Jurkat, Clone E6-1 (cell line): ENCODE data around the gene HPCAL1.

Source experiments
- DNase-seq: peaks from one replicate; pipeline ENCODE4 v3.0.0-alpha.2; 2011; ENCODE audit warnings: low read depth, low spot score
- H3K4me3 ChIP-seq: 2 replicates; pipeline ENCODE4 v1.5.1; 2011; ENCODE audit warnings: mild to moderate bottlenecking, low read length, control low read depth, moderate library complexity

The HPCAL1 gene

GRCh38 chr2:10267551-10268465 is 34.9 kb upstream of the HPCAL1 start:
- no peak for DNase-seq
- H3K4me3 ChIP-seq = no peak overlapping the region

- DNase-seq = no peak
- H3K4me3 ChIP-seq = no peak overlapping the region
Observed at GRCh38 chr2:10269291-10269690, 33.4 kb upstream of the HPCAL1 start.

DNA sequence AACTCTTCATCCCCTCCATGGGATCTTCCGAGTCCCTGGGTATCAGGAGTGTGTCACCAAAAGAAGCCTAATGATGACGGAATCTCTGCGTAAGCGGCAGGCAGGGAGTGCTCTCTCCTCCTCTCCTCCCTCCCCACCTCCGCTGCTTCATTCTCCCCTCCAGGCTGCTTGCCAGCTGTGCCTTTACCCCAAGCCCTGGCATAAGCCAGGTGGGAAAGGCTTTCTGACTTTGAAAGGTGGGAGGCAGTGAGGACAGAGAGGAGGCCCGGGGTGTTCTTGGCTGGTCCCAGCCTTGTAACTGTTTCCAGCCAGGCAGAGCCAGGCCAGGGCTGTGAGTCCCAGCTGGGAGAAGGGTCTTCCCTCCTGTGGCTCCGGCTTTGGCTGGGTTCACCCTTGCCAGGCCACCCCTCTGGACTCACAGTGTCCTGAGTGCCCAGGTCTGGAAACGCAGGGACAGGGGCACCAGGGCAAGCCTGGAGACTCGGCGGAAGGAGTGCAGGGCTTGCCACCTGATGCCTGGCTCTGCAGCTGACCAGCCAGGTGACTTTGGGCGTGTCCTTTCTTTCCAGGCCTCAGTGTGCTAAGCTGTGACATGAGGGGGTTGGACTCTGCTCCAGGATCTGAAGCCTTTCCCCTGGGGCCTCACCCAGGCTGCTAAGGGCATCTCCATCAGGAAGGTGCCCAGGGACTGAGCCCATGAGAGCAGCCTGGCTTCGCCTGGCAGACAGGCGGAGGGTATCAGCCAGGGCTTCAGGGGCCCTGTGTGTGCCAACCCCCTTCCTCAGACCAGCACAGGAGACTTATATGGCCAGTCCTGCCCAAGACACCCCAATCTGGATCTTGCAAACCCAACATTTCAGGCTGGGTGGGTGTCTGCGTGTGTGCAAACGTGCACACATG is 32.7 kb upstream of the HPCAL1 start:
- no peak overlapping the region for H3K4me3 ChIP-seq
- no peak for DNase-seq

DNA sequence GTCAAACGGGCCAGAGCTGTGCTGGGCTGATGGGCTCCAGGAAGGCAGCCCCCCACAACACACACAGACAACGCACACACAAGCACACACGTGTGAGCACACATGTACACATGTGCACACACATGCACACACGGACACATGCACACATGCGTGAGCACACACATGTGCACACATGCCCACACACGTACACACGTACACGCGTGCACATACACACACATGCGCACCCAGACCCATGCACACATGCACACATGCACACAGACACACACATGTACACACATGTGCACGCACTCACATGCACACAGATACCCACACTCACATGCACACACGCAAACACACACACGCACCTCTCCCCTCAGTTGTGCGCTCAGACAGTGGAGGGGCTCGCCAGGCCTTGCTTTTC is 31.2 kb upstream of the HPCAL1 start:
- no peak for DNase-seq
- no peak overlapping the region for H3K4me3 ChIP-seq

DNA sequence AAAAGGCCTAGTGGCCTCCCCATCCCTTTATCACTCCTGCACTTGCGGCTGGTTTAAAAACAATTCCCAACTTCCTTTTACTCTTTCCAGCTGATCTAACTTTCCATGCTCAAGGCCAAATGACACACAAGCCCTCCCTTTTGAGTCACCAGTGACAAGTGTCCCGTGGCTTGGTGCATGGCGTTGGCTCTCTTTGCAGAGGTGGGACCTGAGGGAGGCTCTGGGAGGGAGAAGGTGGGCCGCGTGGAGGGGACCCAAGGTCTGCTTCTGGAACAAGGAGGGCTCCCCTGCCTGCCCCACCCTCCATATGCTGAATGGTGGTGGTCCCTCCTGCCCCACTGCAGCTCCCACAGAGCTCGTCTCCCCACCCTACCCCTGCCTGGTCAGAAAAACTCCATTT is 30.8 kb upstream of the HPCAL1 start:
- DNase-seq = no peak
- H3K4me3 ChIP-seq = no peak overlapping the region

DNA sequence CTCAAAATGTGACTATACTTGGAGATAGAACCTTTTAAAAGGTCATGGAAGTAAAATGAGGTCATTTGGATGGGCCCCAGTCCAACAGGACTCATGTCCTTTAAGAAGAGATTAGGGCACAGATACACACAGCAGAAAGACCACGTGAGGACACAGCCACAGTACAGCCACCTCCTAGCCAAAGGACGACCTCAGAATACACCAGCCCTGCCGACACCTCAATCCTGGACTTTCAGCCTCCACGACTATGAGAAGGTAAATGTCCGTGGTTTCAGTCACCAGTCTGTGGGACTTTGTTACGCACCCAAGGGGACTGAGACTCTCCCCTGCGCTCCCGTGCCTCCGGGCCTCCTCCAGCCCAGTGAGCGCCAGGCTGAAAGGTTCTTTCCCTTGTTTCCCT is 30.2 kb upstream of the HPCAL1 start:
- no peak for DNase-seq
- no peak overlapping the region for H3K4me3 ChIP-seq

DNA sequence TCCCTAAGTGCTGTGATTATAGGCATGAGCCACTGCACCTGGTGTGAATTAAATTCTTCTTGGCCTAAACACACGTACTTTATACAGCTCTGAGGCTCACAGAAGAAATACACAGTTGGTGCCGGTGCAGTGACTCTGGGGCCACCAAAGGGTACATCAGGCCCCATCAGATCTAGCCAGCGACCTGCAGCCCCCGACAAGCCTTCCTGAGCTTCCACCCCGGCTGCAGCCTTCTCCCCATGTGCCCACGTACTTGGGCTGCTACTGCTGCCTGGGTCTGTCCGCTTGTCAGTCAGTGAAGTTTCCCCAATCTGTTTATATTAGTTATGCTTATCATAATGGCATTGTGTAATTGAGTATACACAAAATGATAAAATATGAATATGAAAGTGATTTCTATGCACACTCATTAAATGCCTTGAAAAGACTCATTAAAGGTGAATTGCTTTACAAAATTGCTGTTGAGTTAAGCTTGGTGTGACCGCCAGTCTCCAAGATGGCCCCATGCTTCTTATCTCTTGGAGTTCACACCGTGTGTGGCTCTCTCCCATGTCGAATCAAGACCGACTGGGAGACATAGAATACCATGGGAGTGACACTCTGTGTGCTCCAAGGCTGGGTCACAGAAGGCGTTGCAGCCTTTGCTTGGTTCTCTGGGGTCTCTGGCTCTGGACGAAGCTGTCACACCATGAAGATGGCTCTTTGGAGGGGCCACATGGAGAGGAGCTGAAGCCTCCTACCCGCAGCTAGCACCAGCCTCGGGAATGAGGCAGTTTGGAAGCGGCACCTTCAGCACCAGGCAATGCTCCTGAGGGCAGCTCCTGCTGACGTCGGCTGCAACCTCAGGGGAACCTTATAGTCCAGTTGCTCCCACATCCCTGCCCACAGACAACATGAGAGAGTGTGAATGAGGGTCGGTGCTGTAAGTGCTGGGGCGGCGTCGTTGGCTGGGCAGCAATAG is 29.2 kb upstream of the HPCAL1 start:
- no peak for DNase-seq
- H3K4me3 ChIP-seq = no peak overlapping the region

DNA sequence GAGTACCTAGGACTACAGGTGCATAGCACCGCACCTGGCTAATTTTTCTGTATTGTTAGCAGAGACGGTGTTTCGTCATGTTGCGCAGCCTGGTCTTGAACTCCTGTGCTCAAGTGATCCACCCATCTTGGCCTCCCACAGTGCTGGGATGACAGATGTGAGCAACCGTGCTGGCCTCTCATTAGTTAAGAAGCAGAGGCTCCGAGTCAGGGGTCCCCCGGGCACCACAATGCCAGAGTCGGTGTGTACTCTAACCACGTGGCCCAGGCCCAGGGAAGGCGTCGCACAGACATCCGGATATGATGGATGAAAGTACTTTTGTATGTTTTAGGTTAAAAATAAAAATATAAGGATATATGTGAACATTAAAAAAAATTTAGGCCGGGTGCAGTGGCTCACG is 28.3 kb upstream of the HPCAL1 start:
- DNase-seq = no peak
- H3K4me3 ChIP-seq = no peak overlapping the region

DNA sequence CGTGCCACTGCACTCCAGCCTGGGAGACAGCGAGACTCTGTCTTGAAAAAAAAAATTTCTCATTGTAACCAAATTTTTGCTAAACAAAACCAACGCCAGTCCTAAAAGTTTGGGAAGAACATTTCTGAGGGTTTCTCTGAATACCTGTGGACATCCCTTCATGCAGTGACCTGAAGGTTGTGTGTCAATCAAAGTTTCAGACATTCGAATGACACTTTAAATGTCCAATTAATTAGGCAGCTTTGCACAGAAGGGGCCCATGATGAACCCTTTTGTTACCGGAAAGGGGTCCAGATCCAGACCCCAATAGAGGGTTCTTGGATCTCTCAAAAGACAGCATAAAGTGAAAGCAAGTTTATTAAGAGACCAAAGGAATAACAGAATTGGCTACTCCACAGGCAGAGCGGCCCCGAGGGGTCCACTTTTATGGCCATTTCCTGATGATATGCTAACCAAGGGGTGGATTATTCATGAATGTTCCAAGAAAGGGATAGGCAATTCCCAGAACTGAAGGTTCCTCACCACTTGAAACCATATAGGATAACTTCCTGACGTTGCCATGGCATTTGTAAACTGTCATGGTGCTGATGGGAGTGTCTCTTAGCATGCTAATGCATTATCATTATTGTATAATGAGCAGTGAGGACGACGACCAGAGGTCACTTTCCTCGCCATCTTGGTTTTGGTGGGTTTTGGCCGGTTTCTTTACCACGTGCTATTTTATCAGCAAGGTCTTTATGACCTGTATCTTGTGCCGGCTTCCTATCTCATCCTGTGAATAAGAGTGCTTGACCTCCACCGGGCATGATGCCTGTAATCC is 27.5 kb upstream of the HPCAL1 start:
- DNase-seq = no peak
- H3K4me3 ChIP-seq = no peak overlapping the region

GRCh38 chr2:10276481-10277292 is 26.0 kb upstream of the HPCAL1 start:
- no peak for DNase-seq
- H3K4me3 ChIP-seq = no peak overlapping the region

DNA sequence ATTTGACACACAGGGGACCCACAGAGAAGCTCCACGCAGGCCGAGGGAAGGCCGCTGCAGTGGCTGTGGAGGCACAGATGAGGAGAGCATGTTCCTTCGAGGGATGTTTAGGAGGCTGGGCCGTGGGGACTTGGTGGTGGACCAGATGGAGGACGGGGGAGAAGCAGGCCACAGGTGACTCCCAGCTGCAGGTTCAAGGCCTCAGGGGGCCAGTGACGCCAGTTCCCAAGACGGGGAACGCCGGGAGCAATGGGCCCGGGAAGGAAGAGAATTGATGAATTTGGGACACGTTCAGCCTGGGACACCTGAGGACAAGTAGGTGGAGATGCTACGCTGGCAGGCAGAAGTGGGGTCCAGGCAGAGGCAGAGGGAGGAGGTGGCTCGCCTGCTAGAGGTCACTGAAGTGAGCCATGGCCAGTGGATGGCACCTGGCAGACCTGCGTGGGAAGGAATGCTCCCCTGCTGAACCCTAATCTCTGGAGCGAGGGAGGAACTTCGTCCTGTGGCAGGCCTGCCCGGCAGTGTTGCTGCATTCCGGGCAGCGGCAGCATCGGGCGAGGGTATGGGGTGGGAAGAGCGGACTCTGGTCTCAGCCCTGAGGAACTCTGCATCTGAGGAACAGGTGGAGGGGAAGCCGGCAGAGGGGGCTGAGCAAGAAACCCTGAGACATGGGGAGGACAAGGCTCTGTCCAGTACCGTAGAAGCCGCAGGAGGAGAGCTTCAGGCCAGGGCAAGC is 25.2 kb upstream of the HPCAL1 start:
- no peak overlapping the region for H3K4me3 ChIP-seq
- DNase-seq = no peak

DNA sequence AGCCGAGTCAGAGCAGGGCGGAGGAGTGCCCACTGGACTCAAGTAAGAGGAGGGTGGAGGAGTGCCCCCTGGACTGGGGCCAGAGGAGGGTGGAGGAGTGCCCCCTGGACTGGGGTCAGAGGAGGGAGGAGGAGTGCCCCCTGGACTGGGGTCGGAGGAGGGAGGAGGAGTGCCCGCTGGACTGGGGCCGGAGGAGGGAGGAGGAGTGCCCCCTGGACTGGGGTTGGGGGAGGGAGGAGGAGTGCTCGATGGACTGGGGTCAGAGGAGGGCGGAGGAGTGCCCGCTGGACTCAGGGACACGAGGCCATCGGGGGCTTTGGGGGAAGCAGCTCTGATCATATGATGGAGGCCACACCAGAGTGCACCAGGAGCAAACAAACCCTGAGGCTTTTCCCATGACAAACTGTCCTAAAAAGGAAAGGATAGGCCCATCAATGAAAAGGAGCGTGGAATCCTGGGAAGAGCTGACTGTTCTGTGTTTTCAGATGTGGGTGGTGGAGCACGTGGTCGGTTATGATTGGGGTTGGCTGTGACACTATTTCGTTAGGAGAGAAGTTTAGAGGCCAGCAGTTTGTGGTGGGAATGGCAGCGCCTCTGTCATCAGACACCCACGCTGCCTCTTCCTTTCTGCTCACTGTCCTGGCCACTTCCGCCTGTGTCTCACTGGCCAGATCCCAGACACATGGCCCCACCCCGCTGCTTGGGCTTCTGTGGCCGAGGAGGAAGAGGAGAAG is 24.5 kb upstream of the HPCAL1 start:
- no peak overlapping the region for H3K4me3 ChIP-seq
- peak; percentile 23 for DNase-seq

DNA sequence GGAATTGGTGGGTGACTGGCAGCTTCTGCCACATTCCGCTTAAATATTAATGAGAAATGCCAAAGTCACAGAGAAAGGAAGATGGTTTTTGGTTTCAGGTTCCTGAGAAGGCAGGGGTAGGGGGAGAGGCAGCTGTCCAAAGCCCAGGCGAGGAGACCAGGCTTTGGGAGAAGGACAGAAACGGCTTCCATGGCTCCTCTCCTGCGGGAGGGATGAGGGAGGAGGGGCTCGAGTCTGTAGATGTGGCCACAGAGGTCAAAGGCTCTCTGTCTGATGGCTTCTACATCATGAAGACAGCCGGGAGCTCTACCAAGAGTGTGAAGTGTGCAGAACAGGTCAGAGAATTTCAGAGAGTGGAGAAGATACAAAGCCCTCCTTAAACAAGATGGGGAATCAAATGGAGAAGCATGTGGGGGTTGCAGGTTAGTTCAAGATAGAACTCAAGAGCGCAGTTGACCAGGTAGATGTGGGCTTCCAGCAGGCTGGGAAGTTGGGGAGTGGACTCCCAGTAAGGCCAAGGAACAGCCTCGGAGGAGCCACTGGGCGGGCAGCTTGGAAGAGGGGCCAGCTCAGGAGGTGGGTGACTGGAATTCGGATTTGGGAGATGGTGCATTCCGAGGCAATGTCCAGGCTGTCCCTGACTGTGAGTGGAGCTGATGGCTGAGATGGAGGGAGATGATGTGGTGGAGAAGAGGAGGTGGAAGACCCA is 23.8 kb upstream of the HPCAL1 start:
- H3K4me3 ChIP-seq = no peak overlapping the region

GRCh38 chr2:10279472-10279870 is 23.2 kb upstream of the HPCAL1 start:
- no peak overlapping the region for H3K4me3 ChIP-seq
- DNase-seq = no peak

More for the DNA sequence above, 23.8 kb upstream of the HPCAL1 start:
- DNase-seq = no peak

DNA sequence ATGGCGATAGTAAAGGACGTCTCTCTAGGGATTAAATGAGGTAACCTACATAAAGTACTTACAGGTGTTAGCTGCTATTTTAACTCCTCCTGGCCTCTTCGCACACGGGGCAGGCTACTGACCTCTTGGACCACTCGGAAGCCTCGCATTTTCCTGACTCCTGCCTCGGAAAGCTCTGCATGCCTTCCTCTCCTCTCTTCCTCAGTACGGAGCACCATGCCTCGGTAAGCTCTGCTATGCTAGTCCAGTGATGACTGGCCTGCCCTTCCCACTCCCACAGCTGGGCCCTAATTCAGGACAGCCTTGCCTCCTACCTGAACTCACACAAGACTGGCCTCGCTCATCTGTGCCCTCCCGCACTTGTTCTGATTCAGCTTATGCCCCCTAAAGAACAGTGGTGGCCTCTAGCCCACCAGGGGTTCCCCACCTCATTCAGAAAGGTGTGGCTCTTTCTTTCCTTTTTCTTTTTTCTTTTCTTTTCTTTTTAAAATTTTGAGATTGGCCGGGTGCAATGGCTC is 22.7 kb upstream of the HPCAL1 start:
- no peak for DNase-seq
- H3K4me3 ChIP-seq = no peak overlapping the region
